Measurements from ENCODE around the gene SFXN5.

SFXN5 gene

GRCh38 chr2:73050121-73050545 is 21.4 kb downstream of the SFXN5 start:
- DNase-seq: no peak

GRCh38 chr2:73043929-73044832 is 27.3 kb downstream of the SFXN5 start:
- no peak for DNase-seq

GRCh38 chr2:73043276-73043675 is 28.2 kb downstream of the SFXN5 start:
- no peak for DNase-seq

- DNase-seq: no peak
These were observed 33.4 kb downstream of the SFXN5 start for GRCh38 chr2:73037947-73038585.

GRCh38 chr2:73036766-73037165 is 34.7 kb downstream of the SFXN5 start:
- DNase-seq: no peak

GRCh38 chr2:73035899-73036711 is 35.4 kb downstream of the SFXN5 start:
- no peak for DNase-seq

- DNase-seq: no peak
These were observed 36.7 kb downstream of the SFXN5 start for GRCh38 chr2:73034661-73035375.

GRCh38 chr2:73033766-73034381 is 37.6 kb downstream of the SFXN5 start:
- no peak for DNase-seq

GRCh38 chr2:73033142-73033765 is 38.3 kb downstream of the SFXN5 start:
- DNase-seq: no peak

- no peak for DNase-seq
These were observed 38.8 kb downstream of the SFXN5 start for GRCh38 chr2:73032702-73033097.

- DNase-seq: no peak
These were observed 39.5 kb downstream of the SFXN5 start for GRCh38 chr2:73031725-73032701.

GRCh38 chr2:73031095-73031678 is 40.3 kb downstream of the SFXN5 start:
- no peak for DNase-seq

GRCh38 chr2:73028841-73029240 is 42.7 kb downstream of the SFXN5 start:
- no peak for DNase-seq

- DNase-seq: no peak
These were observed 44.2 kb downstream of the SFXN5 start for GRCh38 chr2:73027340-73027739.

GRCh38 chr2:73023497-73023896 is 48.0 kb downstream of the SFXN5 start:
- DNase-seq: no peak

GRCh38 chr2:73022024-73022568 is 49.4 kb downstream of the SFXN5 start:
- DNase-seq: no peak

- no peak for DNase-seq
These were observed 50.0 kb downstream of the SFXN5 start for GRCh38 chr2:73021371-73022010.

GRCh38 chr2:73020657-73021370 is 50.7 kb downstream of the SFXN5 start:
- DNase-seq: no peak

- DNase-seq: no peak
These were observed 51.2 kb downstream of the SFXN5 start for GRCh38 chr2:73020306-73020656.

Measured in effector CD8-positive, alpha-beta T cell (primary cell).